GM19467 (cell line): Measurements from ENCODE around the gene MMUT.
A peak's percentile ranks its signal among the peaks of the same experiment; 100 is the strongest.
"Not testable (repeated sequence)": the region's sequence is repeated elsewhere in the genome, so short reads cannot be mapped to it uniquely, and the experiment has no call there.

Experiments used
- ATAC-seq: cut with Tn5 transposase; IDR thresholded peaks from one replicate; pipeline ENCODE4 v1.9.1; 2021; ENCODE audit warnings: mild to moderate bottlenecking, moderate library complexity; ENCODE audit not compliant: unreplicated experiment

MMUT gene

GRCh38 chr6:49430187-49430586 is 32.9 kb downstream of the MMUT start:
- ATAC-seq, result no peak

DNA sequence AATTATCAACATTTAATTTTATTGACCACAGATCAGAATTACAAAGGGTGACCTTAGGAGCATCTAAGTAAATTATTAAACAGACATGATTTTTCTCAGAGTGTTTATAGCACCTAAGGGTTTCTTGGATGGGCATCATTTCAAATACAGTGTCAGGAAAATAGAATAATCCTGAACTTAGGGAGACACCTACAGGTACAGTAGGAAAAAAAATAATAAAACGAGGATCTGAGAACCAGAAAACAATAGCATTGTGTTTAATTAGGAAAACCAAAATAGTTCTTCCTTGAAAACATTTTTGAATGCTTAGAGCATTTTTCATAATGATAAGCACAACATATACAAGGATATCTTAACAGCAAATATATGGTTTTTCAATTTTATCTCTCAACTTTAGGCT is 39.2 kb downstream of the MMUT start:
- no peak for ATAC-seq

DNA sequence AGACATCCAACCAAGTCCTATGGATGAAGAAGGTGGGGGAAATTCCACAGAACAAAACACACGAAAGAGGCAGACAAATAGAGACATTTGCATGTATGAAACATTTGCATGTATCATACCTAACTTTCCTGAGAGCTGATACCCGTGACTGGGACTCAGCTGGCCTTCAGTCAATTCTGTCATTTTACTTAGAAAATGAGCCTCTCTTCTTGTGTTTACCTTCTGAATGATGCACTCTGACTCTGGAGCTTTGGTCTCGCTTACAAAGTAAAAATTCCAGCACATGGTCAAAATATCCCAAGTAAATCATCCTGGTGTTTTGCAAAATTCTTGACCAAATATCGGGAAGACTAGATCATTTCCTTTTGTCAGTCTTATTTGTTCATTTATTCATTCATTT is 46.9 kb downstream of the MMUT start:
- ATAC-seq, result no peak

DNA sequence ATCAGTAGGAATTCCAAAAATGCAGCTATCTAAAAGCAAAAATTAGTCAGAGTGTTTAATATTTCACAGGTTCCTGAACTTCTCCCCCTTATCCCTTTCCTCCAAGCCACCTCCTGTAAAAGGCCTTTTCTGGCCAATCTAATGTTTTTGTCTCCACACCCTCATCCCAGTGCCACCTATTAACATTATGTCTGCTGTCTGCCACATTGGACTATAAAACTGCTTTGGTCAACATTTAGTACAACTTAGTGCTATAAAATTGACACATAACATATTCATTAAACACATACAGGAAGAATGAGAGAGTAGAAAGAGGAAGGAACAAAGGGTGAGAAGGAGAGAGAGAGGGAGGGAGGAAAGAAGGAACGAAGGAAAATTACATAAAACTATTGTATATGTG is 47.7 kb downstream of the MMUT start:
- ATAC-seq, result no peak

DNA sequence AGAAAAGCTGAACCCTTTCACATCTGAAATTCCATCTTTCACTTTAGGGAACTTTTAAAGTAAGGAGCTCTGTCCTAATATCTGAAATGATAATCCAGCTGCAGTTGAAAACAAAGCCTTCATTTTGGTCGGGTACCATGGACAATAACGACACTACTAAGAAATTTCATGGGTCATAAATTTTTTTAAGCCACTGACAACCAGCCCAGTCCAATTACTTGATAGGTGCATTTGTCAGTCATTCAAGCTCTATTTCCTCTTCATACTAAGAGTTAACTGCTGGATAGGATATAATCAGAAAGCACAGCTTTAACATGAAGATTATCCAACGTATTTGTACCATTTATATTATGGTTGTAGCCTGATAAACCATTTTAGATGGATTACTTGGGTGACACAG is 52.5 kb downstream of the MMUT start:
- no peak for ATAC-seq

- peak; percentile 89 for ATAC-seq
Measured at GRCh38 chr6:49409951-49410542, 53.0 kb downstream of the MMUT start.

DNA sequence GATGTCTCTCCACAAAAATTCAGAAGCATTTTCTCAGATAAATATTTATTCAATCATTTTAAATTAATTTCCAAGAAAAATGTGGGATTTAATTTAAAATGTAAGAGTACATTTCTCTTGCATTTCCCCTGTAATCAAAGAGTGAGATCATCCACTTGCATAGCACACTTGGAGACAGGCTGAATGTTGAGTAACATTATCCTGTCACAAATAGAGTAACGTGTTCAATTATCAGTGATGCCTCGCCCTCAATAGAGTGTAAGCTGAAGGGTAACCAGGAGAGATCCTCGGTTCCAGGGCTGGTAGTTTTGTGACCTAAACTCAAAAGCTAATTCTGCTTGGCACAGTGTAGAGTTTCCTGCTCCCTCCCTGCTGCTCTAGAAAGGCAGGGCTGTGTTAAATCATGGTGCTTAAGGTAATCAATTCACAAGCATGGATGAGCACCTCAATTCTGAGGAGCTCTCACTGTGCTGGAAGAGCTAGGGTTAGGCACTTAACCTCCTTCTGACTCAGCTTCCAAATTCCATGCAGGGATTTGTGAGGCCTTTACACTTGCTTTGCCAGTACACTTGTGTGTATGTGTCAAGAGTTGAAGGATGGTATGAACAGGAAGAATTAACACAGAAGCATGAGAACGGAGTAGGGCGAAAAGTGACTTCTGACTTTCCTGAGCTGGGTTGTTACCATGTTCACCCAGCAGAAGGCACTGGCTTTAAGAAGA is 56.6 kb downstream of the MMUT start:
- no peak for ATAC-seq

DNA sequence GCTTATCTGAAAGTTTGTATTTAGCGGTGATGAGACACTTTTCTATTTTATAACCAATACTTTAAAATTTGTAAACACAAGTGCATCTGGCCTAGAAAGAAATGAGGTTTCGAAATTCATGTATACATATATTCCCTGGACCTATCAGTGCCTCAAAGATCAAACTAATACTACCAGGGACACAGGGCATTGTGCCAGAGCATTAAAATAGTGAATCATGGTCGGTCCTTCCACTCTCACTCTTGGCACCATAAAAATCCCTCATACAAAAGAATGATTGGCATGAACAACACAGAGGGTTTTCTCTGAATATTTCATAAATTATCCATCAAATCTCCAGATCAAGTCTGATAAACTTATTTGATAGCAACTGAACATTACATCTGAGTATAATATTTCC is 62.0 kb downstream of the MMUT start:
- ATAC-seq, result no peak

- ATAC-seq, result not testable (repeated sequence)
Measured at GRCh38 chr6:49386667-49387508, 76.2 kb downstream of the MMUT start.

- ATAC-seq, result no peak
Measured at GRCh38 chr6:49384904-49385303, 78.1 kb downstream of the MMUT start.
